PC-9 (cell line): ENCODE data around the gene ANKRD6.

ENCODE experiments used
- CTCF ChIP-seq: fragments of 200-600 bp; sonication (generic); conservative IDR thresholded peaks from 2 replicates; pipeline ENCODE4 v1.6.1; 2017; ENCODE audit warnings: mixed run types, antibody characterized with exemption, mild to moderate bottlenecking, moderate library complexity
- EZH2 ChIP-seq: fragments of 200-600 bp; sonication (generic); IDR thresholded peaks from 2 replicates; pipeline ENCODE4 v1.8.0; 2017; ENCODE audit warnings: antibody characterized with exemption, low read depth

- no peak for TF ChIP-seq CTCF
- no peak for TF ChIP-seq EZH2
Measured at GRCh38 chr6:89660981-89661380, 228.0 kb downstream of the ANKRD6 start.
